H9 (cell line): ENCODE measurements around the gene TPRX2. TPM values are rescaled to one million over a fixed set of nuclear protein-coding genes. Genes with fewer than 3 reads are reported as not detected.
"Not testable (repeated sequence)": the region's sequence is repeated elsewhere in the genome, so short reads cannot be mapped to it uniquely, and the experiment has no call there.

Experiments used
- DNase-seq: peaks from one replicate; pipeline ENCODE4 v3.0.0-alpha.2; 2017
- H2AFZ ChIP-seq: one replicate; pipeline ENCODE4 v1.6.1; 2013; ENCODE audit warnings: mild to moderate bottlenecking, low read length, control low read depth, moderate library complexity
- H2AK5ac ChIP-seq: 2 replicates; pipeline ENCODE4 v1.6.1; 2013; ENCODE audit warnings: low read length, control low read depth, mixed read lengths; ENCODE audit not compliant: insufficient read length
- H2BK120ac ChIP-seq: one replicate; pipeline ENCODE4 v1.6.1; 2013; ENCODE audit warnings: low read depth, mild to moderate bottlenecking, low read length, control low read depth, inconsistent platforms; ENCODE audit not compliant: poor library complexity, severe bottlenecking
- H2BK12ac ChIP-seq: 2 replicates; pipeline ENCODE4 v1.6.1; 2013; ENCODE audit warnings: low read length, control low read depth, mixed read lengths, low read depth; ENCODE audit not compliant: insufficient read length
- H2BK15ac ChIP-seq: 2 replicates; pipeline ENCODE4 v1.6.1; 2013; ENCODE audit warnings: low read depth, low read length, control low read depth
- H2BK20ac ChIP-seq: one replicate; pipeline ENCODE4 v1.6.1; 2013; ENCODE audit warnings: low read depth, mild to moderate bottlenecking, low read length, control low read depth, inconsistent platforms; ENCODE audit not compliant: poor library complexity, severe bottlenecking
- H2BK5ac ChIP-seq: 2 replicates; pipeline ENCODE4 v1.6.1; 2013; ENCODE audit warnings: low read length, control low read depth, mixed read lengths; ENCODE audit not compliant: insufficient read length
- H3K14ac ChIP-seq: 2 replicates; pipeline ENCODE4 v1.6.1; 2013; ENCODE audit warnings: low read length, control low read depth; ENCODE audit not compliant: insufficient read depth
- H3K18ac ChIP-seq: 2 replicates; pipeline ENCODE4 v1.6.1; 2013; ENCODE audit warnings: low read depth, mild to moderate bottlenecking, mixed read lengths, low read length, control low read depth; ENCODE audit not compliant: insufficient read length
- H3K23ac ChIP-seq: 2 replicates; pipeline ENCODE4 v1.6.1; 2013; ENCODE audit warnings: low read length, control low read depth, mixed read lengths, low read depth; ENCODE audit not compliant: insufficient read length
- H3K23me2 ChIP-seq: 2 replicates; pipeline ENCODE4 v1.6.1; 2013; ENCODE audit warnings: low read depth, mild to moderate bottlenecking, mixed read lengths, low read length, control low read depth; ENCODE audit not compliant: insufficient read length, poor library complexity, severe bottlenecking
- H3K27ac ChIP-seq: 2 replicates; pipeline ENCODE4 v1.5.1; 2013; ENCODE audit warnings: low read length, control low read depth, mixed read lengths, low read depth; ENCODE audit not compliant: insufficient read length
- H3K27me3 ChIP-seq: 2 replicates; pipeline ENCODE4 v1.6.1; 2013; ENCODE audit warnings: low read length, control low read depth, inconsistent platforms; ENCODE audit not compliant: insufficient read depth
- H3K4ac ChIP-seq: 2 replicates; pipeline ENCODE4 v1.6.1; 2013; ENCODE audit warnings: low read depth, mild to moderate bottlenecking, control low read depth, inconsistent platforms, low read length, moderate library complexity
- H3K4me1 ChIP-seq: 2 replicates; pipeline ENCODE4 v1.6.1; 2013; ENCODE audit warnings: low read length, control low read depth, inconsistent platforms; ENCODE audit not compliant: insufficient read depth
- H3K4me2 ChIP-seq: 2 replicates; pipeline ENCODE4 v1.6.1; 2013; ENCODE audit warnings: low read length, control low read depth, mixed read lengths; ENCODE audit not compliant: insufficient read length, insufficient read depth
- H3K56ac ChIP-seq: 2 replicates; pipeline ENCODE4 v1.6.1; 2013; ENCODE audit warnings: low read depth, mild to moderate bottlenecking, mixed read lengths, low read length, control low read depth; ENCODE audit not compliant: insufficient read length
- H3K79me1 ChIP-seq: 2 replicates; pipeline ENCODE4 v1.6.1; 2013; ENCODE audit warnings: low read depth, mild to moderate bottlenecking, moderate library complexity, low read length, control low read depth, inconsistent platforms; ENCODE audit not compliant: insufficient read depth, poor library complexity, severe bottlenecking
- H3K79me2 ChIP-seq: 2 replicates; pipeline ENCODE4 v1.6.1; 2013; ENCODE audit warnings: low read length, control low read depth, inconsistent platforms; ENCODE audit not compliant: insufficient read depth
- H3K9ac ChIP-seq: 2 replicates; pipeline ENCODE4 v1.6.1; 2013; ENCODE audit warnings: low read length, control low read depth, mixed read lengths; ENCODE audit not compliant: insufficient read length; ENCODE audit errors: extremely low read depth
- H3K9me3 ChIP-seq: one replicate; pipeline ENCODE4 v1.6.1; 2013; ENCODE audit warnings: low read depth, low read length, inconsistent platforms; ENCODE audit not compliant: control insufficient read depth
- H3T11ph ChIP-seq: one replicate; pipeline ENCODE4 v1.6.1; 2013; ENCODE audit warnings: mild to moderate bottlenecking, low read length, control low read depth, inconsistent platforms
- H4K20me1 ChIP-seq: one replicate; pipeline ENCODE4 v1.6.1; 2013; ENCODE audit not compliant: control insufficient read depth, insufficient read length, insufficient read depth
- H4K5ac ChIP-seq: 2 replicates; pipeline ENCODE4 v1.6.1; 2013; ENCODE audit warnings: low read depth, mild to moderate bottlenecking, mixed read lengths, low read length, control low read depth; ENCODE audit not compliant: insufficient read length
- H4K8ac ChIP-seq: replicated peaks from 2 replicates; pipeline ENCODE4 v1.6.1; 2013; ENCODE audit warnings: low read length, control low read depth, mixed read lengths, low read depth; ENCODE audit not compliant: insufficient read length
- H4K91ac ChIP-seq: 2 replicates; pipeline ENCODE4 v1.6.1; 2013; ENCODE audit warnings: low read depth, mild to moderate bottlenecking, moderate library complexity, mixed read lengths, low read length, control low read depth; ENCODE audit not compliant: insufficient read length
- H3K27ac Mint-ChIP-seq, 3 experiments: 2 replicates in 2 of 3; 3 replicates in 1 of 3; pipeline ENCODE4 v1.8.0; 2020 to 2021; ENCODE audit warnings: mixed read lengths in 3 of 3, mild to moderate bottlenecking in 1 of 3, moderate library complexity in 1 of 3
- H3K27me3 Mint-ChIP-seq: 2 replicates; pipeline ENCODE4 v1.8.0; 2021; ENCODE audit warnings: low read depth, mild to moderate bottlenecking, moderate library complexity, mixed read lengths
- H3K36me3 Mint-ChIP-seq, 3 experiments: 2 replicates in 2 of 3; 3 replicates in 1 of 3; pipeline ENCODE4 v1.8.0; 2020 to 2021; ENCODE audit warnings: low read depth in 3 of 3, mixed read lengths in 3 of 3; ENCODE audit not compliant: insufficient read depth in 1 of 3
- H3K4me1 Mint-ChIP-seq, 2 experiments: 2 replicates each; pipeline ENCODE4 v1.8.0; 2020; ENCODE audit warnings: mixed read lengths in 2 of 2
- H3K4me3 Mint-ChIP-seq, 2 experiments: 2 replicates in 1 of 2; 3 replicates in 1 of 2; pipeline ENCODE4 v1.8.0; 2020 to 2021; ENCODE audit warnings: mild to moderate bottlenecking in 2 of 2, mixed read lengths in 2 of 2, moderate library complexity in 1 of 2
- H3K9me3 Mint-ChIP-seq, 2 experiments: 2 replicates in 1 of 2; 3 replicates in 1 of 2; pipeline ENCODE4 v1.8.0; 2020; ENCODE audit warnings: mild to moderate bottlenecking in 2 of 2, mixed read lengths in 2 of 2, moderate library complexity in 1 of 2
- WGBS: extraction: QIAGEN DNeasy Blood & Tissue Kit; methylation state at CpG from one replicate; pipeline ENCODE4 v1.1.7; 2013; ENCODE audit warnings: missing lambda C conversion rate, low lambda C conversion rate, mixed read lengths; ENCODE audit not compliant: insufficient read length; ENCODE audit errors: extremely low coverage; 5-methylcytosine and 5-hydroxymethylcytosine counted together
- total RNA-seq: library from RNA; stranded (reverse); gene quantifications from 2 replicates; pipeline ENCODE4 v1.2.1, GENCODE V29; 2021

TPRX2 gene
- total RNA-seq, 1 experiment from 2014 or later, result not detected

DNA sequence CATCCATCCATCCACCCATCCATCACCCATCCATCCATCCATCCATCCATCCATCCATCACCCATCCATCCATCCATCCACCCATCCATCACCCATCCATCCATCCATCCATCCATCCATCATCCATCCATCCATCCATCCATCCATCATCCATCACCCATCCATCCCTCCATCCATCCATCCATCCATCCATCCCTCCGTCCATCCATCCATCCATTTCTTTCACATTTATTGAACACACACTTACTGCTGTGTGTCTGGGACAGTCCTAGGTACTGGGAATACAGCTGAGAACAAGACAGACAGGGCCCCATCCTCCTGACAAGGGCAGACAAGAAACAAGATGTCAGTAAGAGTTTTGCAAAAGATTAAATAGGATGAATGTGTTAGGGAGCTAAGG is 40.8 kb upstream of the TPRX2 start:
- H3K27ac ChIP-seq, H3K9me3 ChIP-seq, H3K27me3 Mint-ChIP-seq, H3K4me1 ChIP-seq, H3K36me3 Mint-ChIP-seq, H3K9me3 Mint-ChIP-seq, H3T11ph ChIP-seq, H3K79me2 ChIP-seq, H3K23ac ChIP-seq, H3K27me3 ChIP-seq, H3K14ac ChIP-seq, H3K56ac ChIP-seq, H2BK120ac ChIP-seq, H3K79me1 ChIP-seq, H3K18ac ChIP-seq, H3K27ac Mint-ChIP-seq, DNase-seq, H3K4me3 Mint-ChIP-seq, H2BK12ac ChIP-seq, H4K5ac ChIP-seq, H3K4me2 ChIP-seq, H3K4ac ChIP-seq, H2BK5ac ChIP-seq, H2BK15ac ChIP-seq, H3K23me2 ChIP-seq, H4K20me1 ChIP-seq, H2BK20ac ChIP-seq, H3K9ac ChIP-seq, H4K91ac ChIP-seq, H4K8ac ChIP-seq, H2AK5ac ChIP-seq, H2AFZ ChIP-seq: not testable (repeated sequence)
- WGBS, result 100% methylated on average over 1 of the region's 1 CpG
- peaks cover 39 to 50% of the 10 kb centered on the region in 2 experiments for H3K4me1 Mint-ChIP-seq
